Activated CD8-positive, alpha-beta memory T cell treated with anti-CD3 and anti-CD28 coated beads, Interleukin-2, amount 10 ng/mL, durations not matched to agents 7 days and 5 days (primary cell): ENCODE results near the gene ZSCAN5A. TPM values are rescaled to one million over a fixed set of nuclear protein-coding genes. Genes with fewer than 3 reads are reported as not detected.
"Not testable (repeated sequence)": the region's sequence is repeated elsewhere in the genome, so short reads cannot be mapped to it uniquely, and the experiment has no call there.

Experiments used
- ATAC-seq: fragments of 150-1000 bp; cut with Tn5 transposase; one replicate; pipeline ENCODE4 v1.10.0; 2021; ENCODE audit warnings: moderate library complexity
- CTCF ChIA-PET: fragments of 350-600 bp; sonication (Branson Sonifier 250); formaldehyde crosslinking; loops from one replicate; lab custom pipeline; 2021; ENCODE audit warnings: antibody characterized with exemption; lab: Charles Lee
- DNase-seq: peaks from one replicate; pipeline ENCODE4 v3.0.0-alpha.2; 2020
- H3K27ac Mint-ChIP-seq: one replicate; pipeline ENCODE4 v1.8.0; 2021; ENCODE audit warnings: mild to moderate bottlenecking, mixed read lengths
- H3K27me3 Mint-ChIP-seq: one replicate; pipeline ENCODE4 v1.8.0; 2021; ENCODE audit warnings: mixed read lengths
- H3K36me3 Mint-ChIP-seq: one replicate; pipeline ENCODE4 v1.8.0; 2021; ENCODE audit warnings: mild to moderate bottlenecking, mixed read lengths
- H3K4me1 Mint-ChIP-seq: one replicate; pipeline ENCODE4 v1.8.0; 2021; ENCODE audit warnings: mixed read lengths
- H3K4me3 Mint-ChIP-seq: one replicate; pipeline ENCODE4 v1.8.0; 2021; ENCODE audit warnings: mild to moderate bottlenecking, moderate library complexity, mixed read lengths
- H3K9me3 Mint-ChIP-seq: one replicate; pipeline ENCODE4 v1.8.0; 2022; ENCODE audit warnings: low read depth, mixed read lengths
- total RNA-seq, 2 experiments: library from RNA; stranded (reverse); gene quantifications; one replicate each; pipeline ENCODE4 v1.2.3, GENCODE V29; 2021

Gene ZSCAN5A
- total RNA-seq, 2 experiments from 2014 or later = 5.9 to 8.6 TPM

DNA sequence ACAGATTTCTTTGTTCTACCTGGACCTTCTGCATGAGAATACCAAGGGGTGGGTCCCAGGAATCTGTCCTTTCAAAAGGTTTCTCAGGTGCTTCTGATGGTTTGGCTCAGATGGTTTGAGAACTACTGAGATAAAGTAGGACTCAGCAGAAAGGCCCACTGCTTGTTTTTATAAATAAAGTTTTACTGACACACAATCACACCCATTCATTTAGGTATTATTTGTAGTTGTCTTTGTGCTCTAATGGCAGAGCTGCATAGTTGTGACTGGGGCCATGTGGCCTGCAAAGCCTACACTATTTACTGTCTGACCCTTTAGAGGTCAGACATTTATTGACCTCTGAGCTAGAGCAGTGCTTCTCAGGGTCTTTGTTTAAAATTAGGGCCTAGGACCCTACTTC is 24.5 kb downstream of the ZSCAN5A start:
- no peak for ATAC-seq
- Mint-ChIP-seq H3K27ac (no peak overlapping the region), H3K9me3 (peaks cover 4% of the 10 kb centered on the region), H3K4me1 (no peaks in the 10 kb centered on the region), H3K36me3 (peaks cover 9% of the 10 kb centered on the region), H3K27me3 (no peaks in the 10 kb centered on the region), H3K4me3 (no peak overlapping the region)
- DNase-seq = no peak
- CTCF ChIA-PET = no interaction called here

DNA sequence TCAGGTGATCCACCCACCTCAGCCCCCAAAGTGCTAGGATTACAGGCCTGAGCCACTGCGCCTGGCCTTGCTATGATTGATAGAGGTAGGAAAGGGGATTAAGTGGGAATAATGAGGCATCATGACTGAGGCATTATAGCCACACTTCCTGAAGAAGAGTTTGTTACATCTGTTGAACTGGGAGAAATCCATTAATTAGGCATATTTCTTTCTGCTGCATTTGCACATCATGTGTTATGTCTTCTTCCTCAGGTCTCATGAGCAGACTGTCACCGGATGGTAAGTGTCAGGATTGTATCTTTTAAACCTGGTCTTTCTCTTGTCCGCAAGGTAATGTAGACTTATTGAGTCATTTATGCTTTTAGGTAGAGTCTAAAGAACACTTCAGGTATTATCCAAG is 29.9 kb downstream of the ZSCAN5A start:
- H3K9me3 Mint-ChIP-seq = no peaks in the 10 kb centered on the region
- H3K4me3 Mint-ChIP-seq = no peak overlapping the region
- no peak for DNase-seq
- CTCF ChIA-PET = interaction anchor here (1.2 kb wide), 1 partner anchor 15 kb away, joined by 3 read pairs; no protein-coding TSS in a partner anchor
- H3K4me1 Mint-ChIP-seq = no peaks in the 10 kb centered on the region
- no peak overlapping the region for H3K27ac Mint-ChIP-seq
- H3K27me3 Mint-ChIP-seq = no peaks in the 10 kb centered on the region
- H3K36me3 Mint-ChIP-seq = no peaks in the 10 kb centered on the region
- ATAC-seq = no peak

DNA sequence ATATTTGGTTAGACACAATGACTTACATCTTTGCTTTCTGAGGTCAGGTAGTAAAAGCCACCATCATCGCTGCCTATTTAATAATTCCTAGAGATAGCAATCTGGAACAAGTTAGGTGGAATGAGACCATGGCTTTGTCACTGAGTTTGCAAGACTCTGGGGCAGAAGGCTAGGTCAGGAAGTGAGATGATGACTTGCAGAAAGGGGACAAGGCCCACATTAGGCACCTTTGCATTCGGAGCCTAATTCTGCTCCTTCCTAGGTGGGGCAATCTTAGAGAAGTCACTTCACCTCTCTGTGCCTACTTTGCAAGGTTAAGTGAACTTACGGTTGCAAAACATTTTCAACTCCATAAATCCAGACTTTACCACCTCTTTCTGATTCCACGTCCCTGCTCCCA is 31.8 kb downstream of the ZSCAN5A start:
- Mint-ChIP-seq H3K36me3 (peaks cover 1% of the 10 kb centered on the region), H3K27me3 (no peaks in the 10 kb centered on the region), H3K9me3 (no peaks in the 10 kb centered on the region), H3K27ac (no peak overlapping the region), H3K4me1 (no peaks in the 10 kb centered on the region), H3K4me3 (no peak overlapping the region)
- DNase-seq (no peak), ATAC-seq (no peak)
- CTCF ChIA-PET = interaction anchor here (1.0 to 1.1 kb wide), 2 partner anchors 27 to 216 kb away, joined by 3 to 4 read pairs; no protein-coding TSS in a partner anchor

DNA sequence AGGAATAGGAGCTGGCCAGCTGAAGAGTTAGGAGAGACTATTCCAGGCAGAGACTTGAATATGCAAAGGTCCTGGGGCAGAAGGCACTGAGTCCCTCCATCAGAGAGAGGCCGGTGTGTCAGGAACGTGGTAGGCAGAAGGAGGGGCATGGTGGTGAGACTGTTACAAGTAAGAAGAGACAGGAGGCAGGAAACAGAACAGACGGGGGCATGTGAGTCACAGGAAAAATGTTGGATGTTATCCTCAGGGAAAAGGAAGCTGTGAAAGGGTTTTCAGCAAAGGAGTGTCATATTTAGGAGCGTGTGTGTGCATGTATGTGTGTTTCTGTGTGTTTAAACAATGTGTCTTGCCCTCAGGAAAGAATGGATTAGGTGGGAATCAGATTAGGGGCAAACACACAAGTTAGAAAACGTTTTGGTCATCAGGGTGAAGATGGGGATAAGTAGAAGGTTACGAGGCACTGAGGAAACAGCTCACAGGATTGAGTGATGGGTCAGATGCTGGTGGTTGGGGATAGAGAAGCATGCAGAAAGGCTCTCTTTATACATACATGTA is 41.0 kb downstream of the ZSCAN5A start:
- Mint-ChIP-seq H3K4me1 (no peaks in the 10 kb centered on the region), H3K27ac (no peak overlapping the region), H3K4me3 (no peak overlapping the region), H3K36me3 (peaks cover 1% of the 10 kb centered on the region), H3K9me3 (peaks cover 2% of the 10 kb centered on the region), H3K27me3 (no peaks in the 10 kb centered on the region)
- CTCF ChIA-PET = interaction anchor here (1.8 kb wide), 1 partner anchor 20 kb away, joined by 5 read pairs; no protein-coding TSS in a partner anchor
- ATAC-seq = no peak
- no peak for DNase-seq

DNA sequence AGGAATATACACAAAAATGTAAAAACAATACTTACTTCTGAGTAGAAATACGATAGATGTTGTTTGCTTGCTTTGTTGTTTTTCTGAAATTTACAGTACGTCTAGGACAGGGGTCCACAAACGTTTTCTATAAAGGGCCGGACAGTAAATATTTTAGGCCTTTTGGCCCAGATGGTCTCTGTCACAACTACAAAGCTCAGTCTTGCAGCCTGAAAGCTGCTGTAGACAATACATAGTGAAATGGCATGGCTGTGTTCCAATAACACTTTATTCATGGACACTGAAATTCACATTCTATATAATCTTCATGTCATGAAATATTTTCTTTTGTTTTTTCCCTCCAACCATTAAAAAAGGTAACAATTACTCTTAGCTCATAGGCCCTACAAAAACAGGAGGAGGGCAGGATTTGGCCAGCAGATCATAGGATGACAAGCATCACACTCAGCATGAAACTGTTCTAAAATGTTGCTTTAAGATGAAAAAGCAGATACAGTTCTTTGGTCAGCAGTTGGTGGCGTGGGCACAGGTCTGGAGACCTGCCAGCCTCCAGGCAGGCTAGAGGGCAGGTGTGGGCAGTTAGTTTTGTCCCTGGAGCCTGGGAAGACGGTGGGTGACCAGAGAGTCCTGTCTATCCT is 42.4 kb downstream of the ZSCAN5A start, which contains the start of gene EDDM13:
Gene EDDM13 (plus strand): TSS at position 588 of the 638 bp plus-strand sequence. CDS start 87 bp downstream, outside the sequence.
- Mint-ChIP-seq H3K27ac (no peak within 1 kb of the TSS), H3K27me3 (no peaks in the 10 kb centered on the region), H3K4me1 (no peaks in the 10 kb centered on the region), H3K36me3 (no peaks in the 10 kb centered on the region), H3K9me3 (peaks cover 2% of the 10 kb centered on the region), H3K4me3 (no peak within 1 kb of the TSS)
- no peak for DNase-seq
- no peak for ATAC-seq
- CTCF ChIA-PET = interaction anchor here (4.4 kb wide), 1 partner anchor 20 kb away, joined by 21 read pairs; no protein-coding TSS in a partner anchor

DNA sequence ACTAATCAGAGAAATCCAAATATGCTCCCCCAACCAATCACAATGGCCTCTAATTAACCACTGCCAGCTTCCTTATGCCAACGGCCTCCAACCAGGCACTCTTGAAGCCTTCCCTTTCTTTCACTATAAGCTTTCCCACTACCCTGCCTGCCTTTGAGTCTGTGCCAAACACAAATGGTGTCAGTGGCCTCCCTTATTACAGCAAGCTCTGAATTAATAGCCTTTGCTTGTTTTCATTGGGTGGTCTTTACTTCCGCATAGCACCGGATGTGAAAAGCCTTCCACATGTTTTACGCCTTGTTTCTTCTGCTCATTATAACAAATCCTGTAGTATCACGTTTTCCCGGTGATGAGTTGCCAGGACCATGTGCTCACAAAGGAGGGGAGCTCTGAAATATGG is 43.5 kb downstream of the ZSCAN5A start:
- ATAC-seq (no peak), DNase-seq (no peak)
- no peaks in the 10 kb centered on the region for H3K36me3 Mint-ChIP-seq
- CTCF ChIA-PET = interaction anchor here (4.4 kb wide), 1 partner anchor 19 kb away, joined by 21 read pairs; no protein-coding TSS in a partner anchor
- H3K4me1 Mint-ChIP-seq = no peaks in the 10 kb centered on the region
- no peak overlapping the region for H3K4me3 Mint-ChIP-seq
- H3K27ac Mint-ChIP-seq = no peak overlapping the region
- no peaks in the 10 kb centered on the region for H3K9me3 Mint-ChIP-seq
- no peaks in the 10 kb centered on the region for H3K27me3 Mint-ChIP-seq

DNA sequence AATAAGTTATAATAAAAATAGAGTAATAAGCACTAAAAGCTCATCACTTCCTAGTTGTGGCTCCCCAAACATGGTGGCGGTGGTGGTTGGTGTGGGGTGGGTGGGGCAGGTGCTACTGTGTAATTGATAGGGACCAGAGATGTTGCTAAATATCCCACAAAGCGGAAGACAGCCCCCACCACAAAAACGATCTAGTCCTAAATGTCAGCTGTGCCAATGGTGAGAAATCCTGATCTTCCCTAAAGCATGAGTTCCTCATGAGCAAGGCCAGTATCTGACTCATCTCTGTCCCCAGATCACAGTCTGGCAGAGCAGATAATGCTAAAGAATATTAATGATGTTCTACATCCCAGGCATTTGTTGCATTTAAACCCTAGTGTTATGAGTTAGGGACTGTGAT is 44.0 kb downstream of the ZSCAN5A start:
- DNase-seq = no peak
- CTCF ChIA-PET = interaction anchor here (4.4 kb wide), 1 partner anchor 18 kb away, joined by 21 read pairs; no protein-coding TSS in a partner anchor
- Mint-ChIP-seq H3K36me3 (no peaks in the 10 kb centered on the region), H3K9me3 (no peaks in the 10 kb centered on the region), H3K4me3 (no peak overlapping the region), H3K4me1 (no peaks in the 10 kb centered on the region), H3K27me3 (no peaks in the 10 kb centered on the region), H3K27ac (no peak overlapping the region)
- no peak for ATAC-seq

DNA sequence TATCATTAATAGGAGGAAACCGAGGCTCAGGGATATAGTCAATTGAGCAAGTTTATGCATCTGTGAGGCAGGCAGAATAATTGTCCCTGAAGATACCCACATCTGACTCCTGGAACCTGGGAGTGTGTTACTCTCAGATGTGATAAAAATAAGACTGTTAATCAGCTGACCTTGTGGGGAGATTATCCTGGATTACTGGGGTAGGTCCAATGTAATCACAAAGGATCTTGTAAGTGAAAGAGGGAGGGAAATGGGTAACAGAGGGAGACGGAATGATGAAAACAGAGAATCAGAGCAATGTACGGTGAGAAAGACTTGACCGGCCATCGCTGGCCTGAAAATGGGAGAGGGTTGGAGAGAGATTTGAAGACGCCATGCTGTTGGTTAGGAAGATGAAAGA is 45.3 kb downstream of the ZSCAN5A start:
- Mint-ChIP-seq H3K4me1 (no peaks in the 10 kb centered on the region), H3K27ac (no peak overlapping the region), H3K36me3 (no peaks in the 10 kb centered on the region), H3K27me3 (no peaks in the 10 kb centered on the region), H3K4me3 (no peak overlapping the region), H3K9me3 (no peaks in the 10 kb centered on the region)
- CTCF ChIA-PET = interaction anchor here (4.4 kb wide), 1 partner anchor 17 kb away, joined by 21 read pairs; no protein-coding TSS in a partner anchor
- no peak for ATAC-seq
- no peak for DNase-seq

DNA sequence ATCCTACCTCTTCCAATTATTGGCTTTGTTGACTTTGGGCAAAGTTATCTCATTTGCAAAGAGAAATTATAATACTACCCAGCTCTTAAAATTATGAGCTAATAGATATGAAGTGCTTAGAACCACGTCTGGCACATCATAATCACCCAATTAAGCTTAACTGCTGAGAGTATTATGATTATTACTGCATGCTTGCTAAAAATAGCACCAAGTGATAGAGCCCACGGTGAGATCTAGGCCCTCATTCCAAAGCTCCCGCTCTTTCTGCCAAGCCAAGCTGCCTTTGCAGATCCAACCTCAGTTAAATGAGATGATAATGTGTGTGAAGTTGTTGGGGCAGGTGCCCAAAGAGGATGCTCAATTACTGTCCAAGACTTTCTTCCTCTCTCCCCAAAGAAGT is 48.6 kb downstream of the ZSCAN5A start:
- CTCF ChIA-PET = interaction anchor here (1.4 to 4.7 kb wide), 3 partner anchors 10 to 200 kb away, joined by 3 to 26 read pairs (median 6); no protein-coding TSS in a partner anchor
- Mint-ChIP-seq H3K4me1 (no peaks in the 10 kb centered on the region), H3K27ac (no peak overlapping the region), H3K9me3 (no peaks in the 10 kb centered on the region), H3K27me3 (no peaks in the 10 kb centered on the region), H3K4me3 (no peak overlapping the region), H3K36me3 (no peaks in the 10 kb centered on the region)
- no peak for DNase-seq
- no peak for ATAC-seq

DNA sequence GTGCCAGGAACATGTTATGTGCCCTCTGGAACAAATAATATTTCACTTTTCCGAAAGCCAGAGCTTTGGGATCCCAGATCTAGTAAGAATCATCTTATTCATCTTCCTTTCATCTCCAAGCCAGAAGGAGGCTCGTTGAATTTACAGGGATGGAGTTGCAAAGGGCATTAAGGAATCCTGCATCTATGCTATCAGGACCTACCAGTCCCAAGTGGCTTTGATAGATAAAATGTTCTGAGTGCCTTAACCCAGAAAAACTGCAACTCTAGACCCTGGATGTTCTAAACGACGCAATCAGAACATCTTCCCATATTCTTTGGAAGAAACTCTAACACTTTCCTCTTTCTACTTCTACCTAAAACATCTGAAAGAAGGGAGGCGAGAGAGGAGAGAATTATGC is 51.3 kb downstream of the ZSCAN5A start:
- DNase-seq (no peak), ATAC-seq (no peak)
- Mint-ChIP-seq H3K27me3 (no peaks in the 10 kb centered on the region), H3K9me3 (no peaks in the 10 kb centered on the region), H3K36me3 (no peaks in the 10 kb centered on the region), H3K4me3 (no peak overlapping the region), H3K27ac (no peak overlapping the region), H3K4me1 (no peaks in the 10 kb centered on the region)
- CTCF ChIA-PET = interaction anchor here (1.0 to 4.7 kb wide), 3 partner anchors 10 to 70 kb away, joined by 3 to 26 read pairs (median 6); no protein-coding TSS in a partner anchor

DNA sequence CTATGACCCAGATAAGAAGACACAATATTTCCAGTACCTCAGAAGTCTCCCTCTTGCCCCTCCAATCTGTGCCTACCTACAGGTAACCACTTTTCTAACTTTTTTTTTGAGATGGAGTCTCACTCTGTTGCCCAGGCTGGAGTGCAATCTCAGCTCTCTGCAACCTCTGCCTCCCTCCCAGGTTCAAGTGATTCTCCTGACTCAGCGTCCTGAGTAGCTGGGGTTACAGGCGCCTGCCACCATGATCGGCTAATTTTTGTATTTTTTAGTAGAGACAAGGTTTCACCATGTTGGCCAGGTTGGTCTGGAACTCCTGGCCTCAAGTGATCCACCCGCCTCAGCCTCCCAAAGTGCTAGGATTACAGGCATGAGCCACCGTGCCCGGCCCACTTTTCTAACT is 52.7 kb downstream of the ZSCAN5A start:
- H3K27ac Mint-ChIP-seq, H3K4me1 Mint-ChIP-seq, H3K9me3 Mint-ChIP-seq, ATAC-seq, H3K27me3 Mint-ChIP-seq, DNase-seq, H3K4me3 Mint-ChIP-seq, H3K36me3 Mint-ChIP-seq: not testable (repeated sequence)
- CTCF ChIA-PET = interaction anchor here (1.0 to 3.0 kb wide), 4 partner anchors 9 to 196 kb away, joined by 4 to 13 read pairs (median 4); no protein-coding TSS in a partner anchor

DNA sequence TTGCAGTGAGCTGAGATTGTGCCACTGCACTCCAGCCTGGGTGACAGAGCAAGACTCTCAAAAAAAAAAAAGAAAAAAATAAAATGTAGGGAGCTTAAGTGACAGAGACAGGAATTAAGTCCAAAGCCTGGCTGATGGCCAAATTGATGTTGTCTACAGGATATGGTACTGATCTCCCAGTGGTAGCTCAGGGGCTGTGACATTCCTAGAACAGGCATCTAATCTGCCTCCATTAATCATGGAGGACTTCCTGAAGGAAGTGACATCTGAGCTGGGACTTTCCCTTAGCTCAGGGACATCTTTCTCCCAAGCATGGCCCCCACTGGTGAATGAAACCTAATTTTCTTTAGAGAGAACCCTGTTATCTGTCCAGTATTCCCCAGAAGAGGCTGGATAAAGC is 53.5 kb downstream of the ZSCAN5A start:
- Mint-ChIP-seq H3K4me3 (no peak overlapping the region), H3K4me1 (no peaks in the 10 kb centered on the region), H3K27me3 (no peaks in the 10 kb centered on the region), H3K27ac (no peak overlapping the region), H3K9me3 (no peaks in the 10 kb centered on the region), H3K36me3 (no peaks in the 10 kb centered on the region)
- DNase-seq (no peak), ATAC-seq (no peak)
- CTCF ChIA-PET = interaction anchor here (1.0 to 3.0 kb wide), 4 partner anchors 8 to 195 kb away, joined by 4 to 13 read pairs (median 4); no protein-coding TSS in a partner anchor

DNA sequence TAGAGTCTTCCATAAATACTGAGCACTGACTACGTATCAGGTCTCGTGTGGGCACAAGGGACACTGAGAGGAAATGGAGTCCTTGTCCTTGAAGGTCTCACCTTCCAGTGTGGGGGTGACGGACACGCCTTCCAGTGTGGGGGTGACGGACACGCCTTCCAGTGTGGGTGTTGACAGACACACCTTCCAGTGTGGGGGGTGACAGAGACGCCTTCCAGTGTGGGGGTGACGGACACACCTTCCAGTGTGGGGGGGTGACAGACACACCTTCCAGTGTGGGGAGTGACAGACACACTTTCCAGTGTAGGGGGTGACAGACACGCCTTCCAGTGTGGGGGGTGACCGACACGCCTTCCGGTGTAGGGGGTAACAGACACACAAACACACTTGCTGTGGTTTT is 56.4 kb downstream of the ZSCAN5A start:
- H3K9me3 Mint-ChIP-seq = no peaks in the 10 kb centered on the region
- no peak for DNase-seq
- no peak for ATAC-seq
- H3K27me3 Mint-ChIP-seq = no peaks in the 10 kb centered on the region
- no peaks in the 10 kb centered on the region for H3K36me3 Mint-ChIP-seq
- H3K4me3 Mint-ChIP-seq = no peak overlapping the region
- H3K27ac Mint-ChIP-seq = no peak overlapping the region
- no peaks in the 10 kb centered on the region for H3K4me1 Mint-ChIP-seq
- CTCF ChIA-PET = interaction anchor here (1.5 kb wide), 1 partner anchor 75 kb away, joined by 3 read pairs; no protein-coding TSS in a partner anchor
